ENCODE results near the gene OR6A2.

GRCh38 chr11:6746086-6746618 lies 53.3 kb downstream of the OR6A2 start:
- TF ChIP-seq CTCF (conservative IDR thresholded peaks at IDR 0.05 in 1 of 2, IDR thresholded peaks at IDR 0.05 in 1 of 2; ENCODE audit: extremely low read depth in 1 of 2, insufficient read depth in 1 of 2, low read depth in 1 of 2, low read length in 2 of 2) (no peak), EZH2 (IDR thresholded peaks at IDR 0.05; ENCODE audit: borderline replicate concordance, low read length) (no peak)

Measured in mammary epithelial cell (primary cell).